NCI-H460 (cell line): ENCODE results near the gene PPP1R1A. TPM values are rescaled to one million over a fixed set of nuclear protein-coding genes. Genes with fewer than 3 reads are reported as not detected.

ENCODE experiments used
- DNase-seq: peaks from one replicate; pipeline ENCODE4 v3.0.0-alpha.2; 2016; ENCODE audit warnings: low read depth; ENCODE audit errors: extremely low read depth
- total RNA-seq: library from RNA; depleted of rRNA; stranded (reverse); fragments of >200 nt; shearing (Covaris generic); gene quantifications from 2 replicates; pipeline ENCODE4 v1.2.3, GENCODE V29; 2014; rRNA removed

Gene PPP1R1A
- total RNA-seq, 1 experiment from 2014 or later: not detected

DNA sequence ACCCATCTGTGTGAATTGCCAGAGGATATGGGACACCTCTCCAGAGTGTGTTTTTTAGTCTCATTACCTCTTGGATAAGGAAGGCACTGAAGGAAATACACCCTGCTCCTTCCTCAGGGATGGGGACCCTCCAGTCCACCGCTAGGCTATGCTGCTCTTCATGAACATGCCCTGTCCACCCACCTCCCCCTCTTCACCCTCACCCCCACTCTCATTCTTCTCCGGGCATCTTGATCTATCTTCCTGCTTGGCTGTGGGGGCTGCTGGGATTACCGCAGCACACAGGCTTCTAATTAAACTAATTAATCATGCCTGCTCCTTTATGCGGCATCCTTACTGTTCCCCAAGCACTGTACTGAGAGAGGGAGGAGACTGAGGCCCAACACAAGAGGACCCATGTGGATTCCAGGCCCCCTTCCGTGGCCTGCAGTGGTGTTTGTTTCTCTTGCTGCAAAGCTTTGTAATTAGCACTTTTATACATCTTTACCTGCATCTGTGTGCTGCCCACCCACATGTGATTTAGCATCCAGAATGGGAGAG, 46.6 kb downstream of the PPP1R1A start:
- no peak for DNase-seq

DNA sequence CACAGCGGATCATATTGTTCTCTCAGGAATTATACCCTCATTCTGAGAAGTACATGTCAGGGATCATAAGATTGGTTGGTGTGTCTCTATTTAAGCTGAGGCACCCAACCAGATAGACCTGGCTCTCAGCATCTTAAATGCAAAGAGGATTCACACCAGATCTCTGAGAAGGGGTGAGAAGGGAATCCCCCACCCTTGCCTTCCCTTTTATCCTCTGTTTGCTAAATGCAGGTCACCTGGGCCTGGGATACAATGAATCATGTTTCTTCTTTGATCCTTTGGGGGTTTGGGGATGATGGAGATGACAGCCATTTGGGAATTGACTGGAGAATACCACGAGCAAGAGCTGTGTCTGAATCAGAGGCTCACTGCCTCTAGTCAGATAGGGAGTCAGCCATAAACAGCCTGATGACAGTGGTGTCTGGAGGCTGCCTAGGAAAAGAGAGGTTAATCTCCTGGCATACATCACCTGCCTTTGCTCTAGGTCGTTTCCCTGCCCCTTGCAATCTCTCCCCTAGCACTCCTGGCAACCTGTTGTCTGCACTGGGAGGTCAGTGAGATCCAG, 50.2 kb downstream of the PPP1R1A start:
- no peak for DNase-seq

DNA sequence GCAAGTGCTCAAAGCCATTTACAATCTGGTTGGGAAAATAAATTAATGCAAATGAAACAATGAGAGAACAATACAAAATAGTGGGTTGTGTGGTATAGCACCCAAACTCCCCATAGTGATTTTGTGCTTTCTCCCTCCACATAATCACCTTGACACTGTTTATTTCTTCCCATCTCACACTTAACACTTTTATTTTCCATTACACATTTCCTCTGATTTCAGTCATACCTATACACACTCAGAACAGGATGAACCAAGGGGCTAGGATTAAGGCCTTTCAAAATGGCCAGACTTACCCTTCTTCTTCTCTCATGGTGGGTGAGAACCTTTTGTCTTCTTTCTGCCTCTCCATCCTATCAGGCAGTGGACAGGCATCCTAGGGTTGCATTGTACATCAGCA, 53.0 kb downstream of the PPP1R1A start:
- DNase-seq: no peak

DNA sequence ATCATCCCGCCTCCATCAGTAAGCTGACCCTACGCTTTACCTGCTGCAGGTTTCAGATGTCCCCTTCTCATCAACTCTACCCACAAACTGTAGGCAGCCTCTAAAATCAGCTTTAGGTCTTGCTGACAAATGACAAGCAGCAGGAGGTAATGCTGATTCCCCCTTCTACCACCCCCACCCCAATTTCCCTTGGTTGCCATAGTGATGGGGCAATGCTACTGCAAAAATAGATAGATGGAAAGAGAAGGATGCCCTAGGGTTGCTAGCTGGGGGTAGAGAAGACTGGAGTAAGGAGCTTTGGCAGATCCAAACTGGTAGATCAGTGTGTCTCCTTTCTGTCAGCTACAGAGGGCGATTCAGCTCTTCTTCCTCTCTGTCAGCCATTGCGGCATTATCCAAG, 58.9 kb downstream of the PPP1R1A start:
- DNase-seq: no peak

Other genes starting within 250 kb of the PPP1R1A start
- not detected in 2 replicates for gene GPR84, start 224.2 kb downstream of the PPP1R1A start, total RNA-seq
- 5.3 and 5.5 TPM in 2 replicates for gene ZNF385A, start 203.9 kb downstream of the PPP1R1A start, total RNA-seq
- 31.2 and 36.1 TPM in 2 replicates for gene ITGA5, start 169.4 kb downstream of the PPP1R1A start, total RNA-seq
- not detected in 2 replicates for gene GTSF1, start 115.1 kb downstream of the PPP1R1A start, total RNA-seq
- not detected in 2 replicates for gene NCKAP1L, start 90.9 kb downstream of the PPP1R1A start, total RNA-seq
- not detected in 2 replicates for gene PDE1B, start 39.1 kb downstream of the PPP1R1A start, total RNA-seq
- not detected in 2 replicates for gene LACRT, start 46.2 kb upstream of the PPP1R1A start, total RNA-seq
- gene DCD, start 59.7 kb upstream of the PPP1R1A start, total RNA-seq: not detected in 2 replicates